Subcutaneous abdominal adipose tissue (tissue), 5 donors: ENCODE measurements around the gene KCNAB2.

ENCODE experiments used
- H3K27ac ChIP-seq: one replicate; pipeline ENCODE4 v1.7.0; 2013; ENCODE audit warnings: low read depth, mild to moderate bottlenecking, inconsistent platforms, low read length, moderate library complexity
- H3K27me3 ChIP-seq, 5 donors: one replicate each; pipeline ENCODE4 v1.7.0; 2013; ENCODE audit warnings: low read length in 5 of 5, inconsistent platforms in 1 of 5; ENCODE audit not compliant: control insufficient read depth in 5 of 5, insufficient read depth in 4 of 5
- H3K36me3 ChIP-seq, 5 donors: one replicate each; pipeline ENCODE4 v1.7.0; 2013; ENCODE audit warnings: low read length in 5 of 5; ENCODE audit not compliant: control insufficient read depth in 5 of 5, insufficient read depth in 5 of 5
- H3K4me1 ChIP-seq, 5 donors: one replicate each; pipeline ENCODE4 v1.7.0; 2013; ENCODE audit warnings: low read length in 5 of 5, mild to moderate bottlenecking in 3 of 5, moderate library complexity in 1 of 5; ENCODE audit not compliant: control insufficient read depth in 5 of 5, insufficient read depth in 5 of 5
- H3K4me3 ChIP-seq, 5 donors: one replicate each; pipeline ENCODE4 v1.7.0; 2013; ENCODE audit warnings: low read length in 5 of 5, low read depth in 1 of 5
- H3K9ac ChIP-seq, 5 donors: one replicate each; pipeline ENCODE4 v1.7.0; 2013; ENCODE audit warnings: low read length in 5 of 5, mild to moderate bottlenecking in 4 of 5, moderate library complexity in 3 of 5
- H3K9me3 ChIP-seq, 5 donors: one replicate each; pipeline ENCODE4 v1.7.0; 2013; ENCODE audit warnings: low read length in 5 of 5; ENCODE audit not compliant: control insufficient read depth in 5 of 5
- donor health status: healthy.
- donor health status: healthy.
- donor health status: healthy.
- donor health status: healthy.
- donor health status: healthy.

Gene KCNAB2

DNA sequence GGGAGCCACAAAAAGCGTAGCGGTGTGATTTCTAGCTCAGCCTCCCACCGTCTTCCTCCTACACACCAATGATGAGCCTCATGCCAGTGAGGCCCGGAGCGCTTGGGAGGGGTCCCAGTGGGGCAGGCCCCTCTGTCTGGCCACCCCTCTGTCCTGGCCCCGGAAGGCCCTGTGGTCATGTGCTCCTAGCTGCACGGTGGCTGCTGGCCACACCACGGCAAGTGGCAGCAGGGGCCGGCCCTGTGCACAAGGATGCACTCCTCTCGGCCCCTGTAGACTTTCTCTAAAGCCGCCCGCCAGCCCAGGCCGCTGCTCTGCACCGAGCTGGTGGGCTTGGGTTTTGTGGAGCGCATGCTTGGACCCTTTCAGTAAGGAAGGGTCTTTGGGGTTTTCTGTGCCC lies 53.6 kb downstream of the KCNAB2 start:
- H3K9ac ChIP-seq: no peak overlapping the region
- H3K4me3 ChIP-seq: no peak overlapping the region
- peaks cover 0 to 9% (median 4%) of the 10 kb centered on the region in 5 donors for H3K4me1 ChIP-seq
- peaks cover 0 to 17% (median 0%) of the 10 kb centered on the region in 5 donors for H3K36me3 ChIP-seq
- no peak overlapping the region for H3K27ac ChIP-seq
- H3K27me3 ChIP-seq: peaks cover 19 to 27% (median 25%) of the 10 kb centered on the region in 5 donors
- H3K9me3 ChIP-seq: no peaks in the 10 kb centered on the region

DNA sequence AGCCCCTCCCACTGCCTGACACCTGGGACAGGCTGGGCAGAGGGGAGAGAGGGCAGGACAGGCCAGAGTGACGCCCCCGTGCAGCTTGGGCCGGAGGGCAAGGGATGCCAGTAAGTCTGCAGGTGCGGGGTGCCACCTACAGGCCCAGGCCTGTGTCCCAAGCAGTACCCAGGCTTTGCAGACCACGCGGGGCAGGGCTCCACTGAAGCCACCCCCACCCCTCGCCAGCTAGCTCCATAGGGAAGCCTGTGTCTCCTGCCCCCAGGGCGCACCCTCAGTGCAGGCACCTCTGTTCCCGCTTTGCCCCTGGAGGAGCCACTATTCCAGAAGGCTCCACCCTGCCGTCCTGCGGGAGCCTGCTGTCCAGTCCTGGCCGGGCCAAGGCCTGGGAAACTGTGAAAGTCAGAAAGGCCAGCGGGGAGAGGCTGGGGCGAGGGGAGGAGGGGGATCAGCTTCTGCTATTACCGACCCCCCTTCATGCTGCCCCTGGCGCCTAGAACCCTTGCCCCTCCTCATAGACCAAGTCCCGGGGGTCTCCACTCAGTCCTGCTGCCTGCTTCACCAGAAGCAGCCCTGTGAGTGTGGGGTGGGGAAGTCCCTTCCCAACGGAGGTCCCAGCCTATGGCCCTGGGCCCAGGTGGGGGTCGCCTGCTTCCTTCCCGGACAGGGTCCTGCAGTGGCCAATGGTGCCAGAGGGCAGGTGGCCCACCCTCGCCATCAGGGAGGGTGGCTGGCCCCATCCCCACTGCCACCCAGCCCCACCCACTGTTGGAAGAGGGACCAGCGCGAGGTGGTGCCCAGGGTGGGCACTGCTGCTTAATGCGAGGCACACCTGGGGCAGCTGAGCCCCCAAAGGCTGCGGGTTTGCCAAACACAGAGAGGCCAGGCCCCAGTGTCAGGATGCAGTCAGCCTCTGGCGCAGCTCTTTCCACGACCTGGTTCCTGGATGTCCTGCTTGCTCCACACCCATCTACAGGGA lies 54.4 kb downstream of the KCNAB2 start:
- Histone ChIP-seq H3K4me3 (no peak overlapping the region), H3K4me1 (peaks cover 0 to 9% (median 4%) of the 10 kb centered on the region in 5 donors), H3K9me3 (no peaks in the 10 kb centered on the region), H3K27me3 (peaks cover 19 to 28% (median 26%) of the 10 kb centered on the region in 5 donors), H3K9ac (no peak overlapping the region), H3K36me3 (peaks cover 0 to 9% (median 0%) of the 10 kb centered on the region in 5 donors), H3K27ac (no peak overlapping the region)

DNA sequence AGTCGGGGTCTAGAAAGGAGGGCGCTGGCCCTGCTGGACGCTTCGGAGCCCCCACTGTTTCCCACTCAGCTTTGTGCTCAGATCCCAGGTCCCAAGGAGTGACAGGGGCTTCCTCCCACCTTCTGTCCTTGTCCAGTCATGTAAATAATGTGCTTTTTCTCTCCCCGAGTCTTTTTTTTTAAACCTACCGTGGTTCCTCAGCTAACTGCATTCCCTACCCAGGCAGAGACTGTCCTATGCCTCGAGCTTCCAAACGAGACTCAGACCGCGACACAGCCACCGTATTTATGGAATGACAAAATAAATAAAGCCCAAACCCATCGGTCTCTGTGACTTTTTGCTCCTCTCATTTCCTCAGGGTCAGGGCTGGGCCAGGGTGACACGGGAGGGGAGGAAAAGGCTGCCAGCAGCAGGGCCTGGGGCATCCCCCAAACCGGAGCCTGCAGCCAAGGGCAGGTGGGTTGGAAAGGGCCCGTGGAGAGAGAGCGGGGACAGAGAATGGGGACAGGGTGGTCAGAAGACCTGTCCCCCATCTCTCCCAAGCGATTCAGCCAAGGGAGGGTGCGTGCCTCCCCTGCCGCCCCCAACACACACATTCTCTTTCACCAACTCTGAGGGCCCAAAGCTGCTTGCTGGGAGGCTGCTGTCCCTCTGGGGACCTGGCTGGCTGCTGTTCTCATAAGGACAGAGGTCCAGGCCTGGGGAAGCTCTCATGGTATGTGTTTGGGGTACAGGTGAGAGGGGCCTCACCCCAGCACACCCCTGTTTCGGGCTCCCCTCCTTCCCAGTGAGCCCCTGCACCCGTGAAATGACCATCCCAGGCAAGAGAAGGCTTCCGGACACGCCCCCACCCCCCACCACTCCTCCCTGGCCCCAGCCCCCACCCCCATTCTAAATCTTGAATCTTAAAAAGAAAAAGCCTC lies 55.4 kb downstream of the KCNAB2 start:
- Histone ChIP-seq H3K27me3 (peaks cover 19 to 34% (median 27%) of the 10 kb centered on the region in 5 donors), H3K4me1 (peaks cover 0 to 9% (median 4%) of the 10 kb centered on the region in 5 donors), H3K9me3 (no peaks in the 10 kb centered on the region), H3K9ac (no peak overlapping the region), H3K27ac (no peak overlapping the region), H3K36me3 (peaks cover 0 to 9% (median 0%) of the 10 kb centered on the region in 5 donors), H3K4me3 (no peak overlapping the region)

DNA sequence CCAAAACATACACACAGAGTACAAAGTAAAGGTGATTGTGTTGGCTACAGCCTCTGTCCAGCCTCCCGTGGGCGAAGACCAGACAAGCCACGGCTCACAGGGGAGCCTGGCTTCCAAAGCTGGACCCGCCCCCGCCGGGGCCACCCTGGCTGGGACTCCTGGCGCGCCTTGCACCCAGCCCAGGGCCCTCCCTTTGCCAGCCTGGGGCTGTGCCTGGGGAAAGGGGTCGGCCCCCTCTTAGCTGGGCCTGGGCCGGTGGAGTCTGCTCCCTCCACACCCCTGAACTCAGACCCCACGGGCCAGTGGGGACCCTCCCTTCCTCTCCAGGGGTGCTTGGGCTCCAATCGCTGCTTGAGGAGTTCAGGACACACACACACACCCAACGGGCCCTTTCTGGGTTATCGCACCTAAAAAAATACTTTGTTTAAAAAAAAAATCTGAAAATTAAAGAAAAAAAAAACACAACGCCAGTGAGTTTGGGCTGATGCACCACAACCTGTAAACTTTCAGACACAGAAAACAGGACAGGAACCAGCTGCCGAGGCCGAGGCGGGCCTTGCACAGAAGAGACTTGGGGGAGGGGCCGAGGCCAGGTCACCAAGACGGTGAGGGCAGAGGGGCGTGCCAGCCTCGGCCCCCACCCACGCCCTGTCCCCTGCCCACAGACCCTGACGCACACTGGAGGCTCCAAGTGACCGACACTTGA lies 56.3 kb downstream of the KCNAB2 start:
- Histone ChIP-seq H3K9ac (no peak overlapping the region), H3K27ac (no peak overlapping the region)

DNA sequence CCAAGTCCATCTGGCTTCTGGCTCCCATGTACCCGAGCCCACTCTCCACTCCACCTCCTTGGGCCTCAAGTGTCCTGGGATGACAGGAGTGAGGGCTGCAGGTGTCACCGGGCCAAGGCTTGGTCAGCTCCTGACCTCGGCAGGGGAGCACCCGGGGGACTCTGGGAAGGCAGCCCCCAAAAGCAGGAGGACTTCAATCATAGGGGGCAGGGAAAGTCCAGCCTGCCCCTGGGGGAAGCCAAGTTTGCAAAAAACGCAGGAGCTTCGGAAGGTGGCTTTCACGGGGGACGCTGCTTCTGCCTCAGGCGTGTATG lies 56.8 kb downstream of the KCNAB2 start:
- H3K27me3 ChIP-seq: peaks cover 19 to 35% (median 27%) of the 10 kb centered on the region in 5 donors
- no peak overlapping the region for H3K9ac ChIP-seq
- peaks cover 0 to 6% (median 0%) of the 10 kb centered on the region in 5 donors for H3K9me3 ChIP-seq
- no peak overlapping the region for H3K27ac ChIP-seq
- no peak overlapping the region for H3K4me3 ChIP-seq
- peaks cover 0 to 9% (median 4%) of the 10 kb centered on the region in 5 donors for H3K4me1 ChIP-seq
- peaks cover 0 to 3% (median 0%) of the 10 kb centered on the region in 5 donors for H3K36me3 ChIP-seq

More for the DNA sequence above, 56.3 kb downstream of the KCNAB2 start:
- peaks cover 19 to 35% (median 27%) of the 10 kb centered on the region in 5 donors for H3K27me3 ChIP-seq
- no peak overlapping the region for H3K4me3 ChIP-seq
- H3K4me1 ChIP-seq: peaks cover 0 to 9% (median 4%) of the 10 kb centered on the region in 5 donors
- H3K9me3 ChIP-seq: peaks cover 0 to under 1% (median 0%) of the 10 kb centered on the region in 5 donors
- peaks cover 0 to 3% (median 0%) of the 10 kb centered on the region in 5 donors for H3K36me3 ChIP-seq

DNA sequence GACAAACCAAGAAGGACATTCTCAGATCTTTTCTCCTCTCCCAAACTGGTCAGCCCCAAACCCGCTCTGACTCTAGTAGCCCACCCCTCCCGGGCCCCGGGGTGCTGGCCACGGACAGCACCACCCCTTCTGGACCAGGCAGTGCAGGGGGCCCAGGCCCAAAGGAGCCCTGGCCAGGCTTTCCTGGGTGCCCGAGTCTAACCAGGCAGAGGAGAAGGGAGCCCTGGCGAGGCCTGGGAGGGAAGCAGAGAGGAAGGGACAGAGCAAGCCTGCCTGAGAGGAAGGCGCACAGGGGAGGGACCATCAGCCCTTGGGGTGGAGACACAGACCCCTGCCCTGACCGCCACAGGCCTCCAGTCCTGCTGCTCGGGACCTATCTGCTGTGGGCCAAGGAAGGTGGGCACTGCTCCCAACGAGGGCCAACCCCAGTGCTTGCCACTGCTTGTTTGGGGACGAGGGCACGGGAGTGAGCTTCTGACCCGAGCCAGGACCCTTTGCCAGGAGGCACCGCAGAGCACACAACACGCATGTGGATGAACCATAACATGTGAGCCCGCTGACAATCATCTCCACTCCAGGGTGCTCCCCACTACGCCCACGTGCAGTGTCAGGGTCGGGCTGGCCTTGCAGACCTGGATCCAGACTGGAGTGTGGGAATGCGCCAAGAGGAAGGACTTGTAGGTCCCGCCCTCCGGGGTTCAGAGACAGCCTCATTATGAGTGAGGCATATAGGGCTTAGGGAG lies 57.6 kb downstream of the KCNAB2 start:
- Histone ChIP-seq H3K9ac (no peak overlapping the region), H3K4me1 (peaks cover 0 to 4% (median 1%) of the 10 kb centered on the region in 5 donors), H3K36me3 (peaks cover 0 to 3% (median 0%) of the 10 kb centered on the region in 5 donors), H3K4me3 (no peak overlapping the region), H3K9me3 (peaks cover 0 to 12% (median 0%) of the 10 kb centered on the region in 5 donors), H3K27me3 (peaks cover 19 to 35% (median 27%) of the 10 kb centered on the region in 5 donors), H3K27ac (no peak overlapping the region)

DNA sequence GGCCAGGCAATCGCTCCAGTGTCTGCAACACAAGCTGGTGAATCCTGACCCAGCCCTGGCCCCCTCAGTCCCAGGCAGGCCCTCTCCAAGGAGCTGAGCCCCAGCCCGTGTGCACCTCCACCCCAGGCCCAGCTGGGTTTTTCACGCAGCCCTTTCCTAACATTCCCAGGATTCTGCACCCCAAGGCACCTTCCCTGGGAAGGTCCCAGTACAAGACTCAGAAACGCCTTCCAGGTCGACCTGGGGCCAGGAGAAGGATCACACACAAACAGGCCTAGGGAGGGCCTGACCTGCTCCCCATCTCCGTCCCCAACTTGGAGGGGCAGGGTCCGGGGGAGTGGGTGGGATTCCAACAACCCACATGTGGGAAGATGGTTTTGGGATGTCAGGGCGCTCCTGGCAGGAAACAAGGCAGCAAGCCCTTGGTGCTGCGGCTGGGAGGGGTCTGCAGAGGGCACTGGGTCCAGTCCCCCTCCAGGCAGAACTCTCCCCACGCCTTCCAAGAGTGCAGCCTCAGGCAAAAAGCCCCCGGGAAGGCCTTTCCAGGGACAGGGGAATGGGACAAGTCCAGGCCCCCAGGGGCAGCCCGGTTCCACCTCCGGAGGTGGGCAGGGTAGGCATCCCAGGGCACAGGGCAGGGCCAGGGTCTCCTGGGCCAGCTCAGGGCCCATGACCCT lies 58.3 kb downstream of the KCNAB2 start:
- no peak overlapping the region for H3K27ac ChIP-seq
- H3K27me3 ChIP-seq: peaks cover 22 to 43% (median 32%) of the 10 kb centered on the region in 5 donors
- no peak overlapping the region for H3K4me3 ChIP-seq
- no peaks in the 10 kb centered on the region for H3K4me1 ChIP-seq
- H3K9ac ChIP-seq: no peak overlapping the region
- H3K36me3 ChIP-seq: no peaks in the 10 kb centered on the region
- peaks cover 0 to 12% (median 0%) of the 10 kb centered on the region in 5 donors for H3K9me3 ChIP-seq

DNA sequence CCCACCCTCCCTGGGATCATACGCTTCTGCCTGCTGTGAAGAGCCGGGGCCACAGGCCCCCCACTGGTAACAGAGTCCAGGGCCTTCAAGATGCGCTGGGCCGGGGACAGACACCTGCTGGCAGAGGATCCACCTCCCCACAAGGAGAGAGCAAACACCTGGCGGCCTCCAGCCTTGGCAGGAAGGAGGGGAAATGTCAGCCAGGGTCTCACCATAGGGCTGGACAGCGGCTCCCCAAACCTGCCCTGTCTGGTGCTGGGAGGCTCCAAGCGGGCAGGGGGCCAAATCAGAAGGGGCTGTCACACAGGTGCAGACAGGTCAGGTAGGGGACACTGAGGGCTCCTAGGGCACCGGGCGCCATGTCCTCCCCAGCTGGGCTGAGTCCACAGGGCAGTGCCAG lies 58.9 kb downstream of the KCNAB2 start:
- H3K9me3 ChIP-seq: peaks cover 0 to 12% (median 0%) of the 10 kb centered on the region in 5 donors
- H3K9ac ChIP-seq: no peak overlapping the region
- no peaks in the 10 kb centered on the region for H3K36me3 ChIP-seq
- H3K27me3 ChIP-seq: peaks cover 26 to 46% (median 34%) of the 10 kb centered on the region in 5 donors
- no peak overlapping the region for H3K4me3 ChIP-seq
- no peaks in the 10 kb centered on the region for H3K4me1 ChIP-seq
- no peak overlapping the region for H3K27ac ChIP-seq
